ENCODE measurements around the gene KRTAP5-2.
A peak's percentile ranks its signal among the peaks of the same experiment; 100 is the strongest.
"Not testable (repeated sequence)": the region's sequence is repeated elsewhere in the genome, so short reads cannot be mapped to it uniquely, and the experiment has no call there.

The KRTAP5-2 gene, protein sequence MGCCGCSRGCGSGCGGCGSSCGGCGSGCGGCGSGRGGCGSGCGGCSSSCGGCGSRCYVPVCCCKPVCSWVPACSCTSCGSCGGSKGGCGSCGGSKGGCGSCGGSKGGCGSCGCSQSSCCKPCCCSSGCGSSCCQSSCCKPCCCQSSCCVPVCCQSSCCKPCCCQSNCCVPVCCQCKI

DNA sequence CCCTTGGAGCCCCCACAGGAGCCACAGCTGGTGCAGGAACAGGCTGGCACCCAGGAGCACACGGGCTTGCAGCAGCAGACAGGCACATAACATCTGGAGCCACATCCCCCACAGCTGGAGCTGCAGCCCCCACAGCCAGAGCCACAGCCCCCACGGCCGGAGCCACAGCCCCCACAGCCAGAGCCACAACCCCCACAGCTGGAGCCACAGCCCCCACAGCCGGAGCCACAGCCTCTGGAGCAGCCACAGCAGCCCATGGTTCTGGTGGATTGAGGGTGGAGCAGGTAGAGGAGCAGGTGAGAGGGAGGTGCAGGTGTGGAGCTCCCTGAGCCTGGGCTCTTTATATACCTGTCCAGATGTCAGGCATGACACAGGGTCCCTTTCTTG, at the start of gene KRTAP5-2:
Gene KRTAP5-2 (minus strand): TSS at position 301 of the 387 bp plus-strand sequence. CDS start 44 bp downstream, at position 257.
- no peak for DNase-seq

DNA sequence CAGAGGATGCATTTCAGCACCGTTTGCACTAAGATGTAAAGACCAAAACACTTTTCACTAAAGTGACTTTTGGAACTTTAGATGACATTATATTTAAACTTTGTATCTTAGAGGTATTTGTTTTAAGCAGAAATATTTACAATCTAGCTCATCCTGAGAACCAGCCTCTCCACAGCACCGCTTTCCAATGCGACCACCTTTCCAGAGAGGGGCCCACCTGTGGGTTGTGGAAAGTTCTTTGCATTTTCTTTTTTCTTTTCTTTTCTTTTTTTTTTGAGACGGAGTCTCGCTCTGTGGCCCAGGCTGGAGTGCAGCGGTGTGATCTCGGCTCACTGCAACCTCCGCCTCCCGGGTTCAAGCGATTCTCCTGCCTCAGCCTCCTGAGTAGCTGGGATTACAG, 48.4 kb upstream of the KRTAP5-2 start:
- DNase-seq, result not testable (repeated sequence)

DNA sequence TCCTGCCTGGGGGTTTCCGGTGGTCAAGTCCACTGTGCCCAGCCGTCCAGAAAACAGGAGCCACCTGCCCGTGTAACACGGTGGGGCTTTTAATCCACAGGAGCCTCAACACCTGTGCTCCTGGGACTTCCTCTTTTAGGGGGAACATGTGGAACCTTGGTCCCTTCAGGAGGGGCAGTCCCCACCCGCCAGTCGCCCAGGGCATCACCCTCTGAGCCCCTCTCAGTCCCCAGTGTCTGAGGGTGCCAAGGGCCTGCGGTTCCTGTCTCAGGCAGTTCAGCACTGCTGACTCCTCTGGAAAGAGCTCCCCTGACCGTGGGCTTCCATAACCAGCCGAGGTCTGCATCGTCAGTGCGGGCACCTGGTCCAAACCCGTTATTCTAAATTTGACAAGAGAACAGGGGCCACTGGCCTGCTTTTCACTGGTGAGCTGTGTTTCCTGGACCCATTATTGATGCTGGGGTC, 47.3 kb upstream of the KRTAP5-2 start:
- no peak for DNase-seq

DNA sequence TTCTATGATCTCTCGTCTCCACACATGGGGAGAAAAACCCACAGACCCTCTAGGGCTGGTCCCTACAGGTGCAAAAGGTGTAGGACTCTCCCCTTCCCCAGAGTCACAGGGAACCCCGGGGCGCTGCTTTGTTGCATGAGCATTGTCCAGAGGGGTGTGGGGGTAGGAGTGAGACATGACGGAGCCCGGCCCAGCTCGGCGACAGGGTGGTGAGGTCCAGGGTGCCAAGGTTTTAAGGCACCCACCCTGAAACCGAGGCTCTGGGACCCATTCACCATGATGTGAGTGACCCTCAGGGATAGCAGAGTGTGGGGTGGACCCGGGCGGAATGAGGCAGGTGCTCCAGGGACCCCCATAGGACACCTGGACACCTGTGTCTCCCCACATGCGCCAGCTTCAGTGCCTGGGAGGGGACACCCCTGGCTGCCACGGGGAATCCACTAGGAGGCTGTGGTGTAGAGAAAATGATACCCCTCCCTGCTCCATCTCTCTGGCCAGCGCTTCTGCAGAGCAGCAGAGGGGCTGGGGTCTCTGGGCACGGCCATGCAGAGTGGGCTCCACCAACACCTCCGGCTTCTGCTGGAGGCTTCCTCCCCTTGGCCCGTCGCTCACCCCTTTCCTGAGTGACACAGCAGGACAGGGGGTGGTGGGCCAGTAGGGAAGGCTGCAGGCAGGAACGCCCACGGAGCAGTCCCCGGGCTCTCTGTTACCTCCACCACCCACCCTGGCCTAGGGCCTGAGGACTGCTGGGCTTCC, 46.7 kb upstream of the KRTAP5-2 start:
- no peak for DNase-seq

DNA sequence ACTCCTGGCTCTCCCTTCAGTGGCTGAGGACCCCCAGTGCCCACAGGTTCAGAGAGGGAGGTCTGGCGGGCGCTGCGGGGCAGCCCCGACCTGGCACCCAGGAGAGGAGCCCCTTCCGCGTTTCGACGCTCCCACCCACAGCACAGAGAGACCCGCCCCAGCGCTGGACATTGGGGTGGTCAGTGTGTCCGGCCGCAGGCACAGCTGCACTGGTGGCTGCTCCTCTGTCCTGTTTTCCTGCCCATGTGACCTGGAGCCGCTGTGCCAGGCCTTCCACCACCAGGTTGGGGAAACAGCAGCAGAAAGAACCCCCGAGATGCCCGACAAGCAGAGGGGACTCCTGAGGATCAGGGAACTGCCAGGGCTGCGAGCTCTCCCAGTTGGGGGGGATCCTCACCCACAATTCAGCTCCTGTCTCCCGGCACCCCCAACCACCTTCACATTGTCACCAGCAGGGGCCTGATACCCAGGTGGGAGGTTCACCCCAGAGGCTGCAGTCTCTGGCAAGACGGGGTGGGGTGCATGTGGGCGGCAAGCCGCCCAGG, 45.1 kb upstream of the KRTAP5-2 start:
- no peak for DNase-seq

DNA sequence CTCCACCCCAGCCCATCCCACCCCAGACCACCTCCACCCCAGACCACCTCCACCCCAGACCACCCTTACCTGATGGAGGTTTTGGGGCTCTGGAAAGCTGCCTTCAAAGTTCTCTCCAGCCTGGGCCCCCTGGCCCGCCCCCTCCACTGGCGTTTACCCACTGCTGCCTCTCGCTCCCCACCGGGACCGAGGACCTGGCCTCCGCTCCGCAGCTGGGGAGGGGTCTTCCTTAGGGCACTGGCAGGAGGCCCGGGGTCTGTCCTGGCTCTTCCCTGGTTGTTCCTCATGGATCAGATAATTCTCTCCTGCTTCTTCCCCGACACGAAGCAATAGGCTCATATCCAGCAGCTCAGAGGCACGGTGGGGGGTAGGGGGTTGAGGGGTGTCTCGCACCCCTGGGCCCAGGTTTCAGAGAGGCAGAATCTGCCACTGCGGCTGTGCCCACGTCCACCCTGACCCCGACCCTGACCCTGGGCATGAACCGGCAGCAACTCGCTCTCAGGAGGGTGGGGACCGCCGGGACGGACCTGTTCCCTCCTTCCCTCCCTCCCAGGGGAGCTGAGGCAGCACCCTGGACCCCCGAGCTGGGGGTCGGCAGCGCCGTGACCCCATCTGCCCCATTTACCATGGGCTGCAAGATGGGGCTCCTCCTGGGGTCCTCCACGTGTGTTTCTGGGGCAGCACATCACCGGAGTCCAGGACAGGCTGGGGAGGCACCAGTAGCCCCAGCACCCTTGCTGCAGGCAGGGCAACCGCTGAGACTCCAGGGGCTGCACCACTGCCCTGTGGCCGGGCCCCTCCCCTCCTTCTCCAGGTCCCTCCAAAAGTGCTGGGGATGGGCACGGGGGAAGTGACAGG, 44.4 kb upstream of the KRTAP5-2 start:
- DNase-seq, result no peak

DNA sequence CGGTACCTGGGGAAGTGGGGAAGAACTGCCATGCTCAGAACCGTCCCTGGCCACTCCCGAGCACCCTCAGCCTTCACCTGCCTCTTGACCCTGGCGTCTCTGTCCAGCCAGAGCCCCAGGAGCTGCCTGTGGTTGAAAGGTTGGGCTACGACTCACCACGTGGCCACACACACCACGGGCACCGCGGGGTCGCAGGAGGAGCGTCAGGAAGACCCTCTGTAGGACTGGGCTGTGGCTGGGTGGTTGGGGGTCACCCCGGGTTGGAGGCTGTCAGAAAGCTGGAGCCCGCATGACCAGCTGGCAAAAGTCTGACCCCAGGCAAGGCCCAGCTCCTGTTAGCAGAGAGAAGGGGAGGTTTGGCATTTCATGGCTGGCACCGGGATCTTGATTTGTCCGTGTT, 43.0 kb upstream of the KRTAP5-2 start:
- no peak for DNase-seq

DNA sequence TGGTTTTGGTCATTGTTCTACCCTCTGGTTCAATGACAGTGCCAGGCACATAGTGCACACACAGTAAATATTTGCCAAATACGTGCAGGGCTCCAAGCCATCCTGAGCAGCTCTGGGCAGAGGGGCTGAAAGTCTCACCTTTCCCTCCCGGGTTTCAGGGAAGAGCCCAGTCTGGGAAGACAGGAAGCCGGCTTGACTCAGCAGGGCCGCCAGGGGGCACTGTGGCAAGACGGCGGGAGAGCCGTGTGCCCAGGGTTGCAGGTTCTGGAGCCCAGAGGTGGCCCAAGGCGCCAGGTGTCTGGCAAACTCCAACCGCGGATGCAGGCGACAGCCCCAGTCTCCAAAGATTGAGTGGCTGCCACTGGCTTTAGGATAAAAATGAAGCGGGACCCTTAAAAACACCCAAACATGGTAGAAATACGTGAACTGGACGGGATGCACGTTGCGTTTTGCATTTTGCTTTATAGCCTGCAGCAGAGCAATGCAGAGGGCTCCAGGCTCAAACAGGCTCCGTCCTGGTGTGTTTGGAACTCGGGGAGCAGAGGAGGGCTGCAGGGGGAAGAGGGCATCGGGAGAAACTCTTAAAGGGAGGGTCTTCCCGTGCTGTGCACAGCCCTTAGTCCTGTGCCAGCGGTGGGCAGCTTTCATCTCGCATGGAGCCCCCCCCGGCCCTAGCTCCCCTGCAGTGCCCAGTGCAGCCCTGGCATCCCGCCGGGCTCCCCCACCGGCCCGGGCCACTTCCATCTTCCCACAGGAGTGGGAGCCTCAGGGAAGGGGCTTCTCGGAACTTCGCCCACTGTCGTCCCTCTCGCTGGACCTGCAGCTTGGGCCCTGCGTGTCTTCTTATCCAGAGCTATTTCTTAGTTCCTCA, 42.2 kb upstream of the KRTAP5-2 start:
- peak; percentile 48 for DNase-seq

DNA sequence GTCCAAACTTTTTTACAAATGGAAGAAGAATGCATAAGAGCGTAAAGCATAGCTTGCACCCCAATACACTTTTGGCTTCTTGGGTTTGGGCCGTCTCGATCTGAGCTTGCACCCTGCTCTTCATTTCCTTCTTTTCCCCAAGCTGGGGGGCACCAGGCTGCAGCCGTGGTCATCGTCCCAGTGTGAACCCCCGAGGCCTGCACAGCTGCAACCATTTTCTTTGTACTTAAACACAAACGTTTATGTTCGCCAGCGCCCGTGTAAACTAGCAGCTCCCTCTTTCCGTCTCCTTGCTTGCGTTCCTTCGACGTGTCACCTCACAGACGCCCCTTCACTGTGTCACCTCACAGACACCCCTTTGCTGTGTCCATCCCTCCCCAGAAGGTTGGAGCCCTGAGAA, 41.6 kb upstream of the KRTAP5-2 start:
- no peak for DNase-seq

DNA sequence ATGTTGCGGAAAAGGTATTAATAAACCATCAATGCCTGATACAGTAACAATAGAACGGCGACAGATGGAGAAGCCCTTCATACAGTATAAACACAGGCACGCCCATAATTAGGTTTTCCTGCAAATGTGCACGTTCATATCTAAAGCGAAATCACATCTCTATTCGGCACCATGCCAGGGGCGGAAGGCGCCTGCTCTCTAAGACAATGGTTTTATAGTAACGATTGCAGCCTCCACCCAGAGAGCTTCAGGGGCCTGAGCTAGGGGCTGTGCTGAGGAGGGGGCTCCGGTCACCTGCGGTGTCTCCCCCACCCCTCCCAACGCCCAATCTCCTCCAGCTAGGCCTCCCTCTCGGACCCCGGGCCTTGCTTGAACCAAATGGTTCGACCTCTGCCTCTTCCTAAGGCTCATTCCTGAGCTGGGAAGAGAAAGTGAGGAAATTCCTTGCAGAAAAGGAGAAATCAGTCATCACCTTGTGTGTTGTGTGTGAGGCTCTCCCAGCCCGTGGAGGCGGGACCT, 41.1 kb upstream of the KRTAP5-2 start:
- no peak for DNase-seq

DNA sequence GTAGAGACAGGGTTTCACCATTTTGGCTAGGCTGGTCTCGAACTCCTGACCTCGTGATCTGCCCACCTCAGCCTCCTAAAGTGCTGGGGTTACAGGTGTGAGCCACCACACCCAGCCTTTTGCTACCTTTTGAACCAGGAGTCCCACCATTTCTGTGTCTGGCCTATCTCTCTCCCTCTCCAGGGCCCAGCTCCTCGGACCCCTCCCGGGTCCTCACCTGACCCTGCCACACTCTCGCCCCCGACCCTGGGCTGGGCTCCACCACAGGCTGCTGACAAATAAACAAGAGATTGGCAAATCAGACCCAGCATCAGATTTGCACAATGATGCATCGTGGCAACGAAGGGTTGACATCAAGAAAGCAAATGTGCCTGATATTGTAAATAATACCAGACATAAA, 40.2 kb upstream of the KRTAP5-2 start:
- no peak for DNase-seq

DNA sequence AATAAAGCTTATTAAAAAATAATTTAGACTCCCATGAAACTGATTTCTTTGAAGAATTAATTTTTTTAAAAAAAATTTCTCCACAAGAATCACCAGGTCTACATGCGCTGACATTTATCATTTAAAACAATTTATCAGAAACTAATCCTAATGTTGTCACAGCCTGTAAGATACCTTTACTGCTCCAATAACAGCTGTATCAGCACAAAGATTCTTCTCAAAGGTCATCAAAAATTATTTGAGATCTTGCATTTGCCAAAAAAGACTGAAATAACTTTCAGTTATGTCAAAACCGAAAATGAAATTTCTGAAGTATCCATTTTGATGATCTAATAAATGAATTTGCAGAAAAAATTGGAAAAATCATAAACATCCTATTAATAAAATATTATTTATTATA, 39.5 kb upstream of the KRTAP5-2 start:
- no peak for DNase-seq

DNA sequence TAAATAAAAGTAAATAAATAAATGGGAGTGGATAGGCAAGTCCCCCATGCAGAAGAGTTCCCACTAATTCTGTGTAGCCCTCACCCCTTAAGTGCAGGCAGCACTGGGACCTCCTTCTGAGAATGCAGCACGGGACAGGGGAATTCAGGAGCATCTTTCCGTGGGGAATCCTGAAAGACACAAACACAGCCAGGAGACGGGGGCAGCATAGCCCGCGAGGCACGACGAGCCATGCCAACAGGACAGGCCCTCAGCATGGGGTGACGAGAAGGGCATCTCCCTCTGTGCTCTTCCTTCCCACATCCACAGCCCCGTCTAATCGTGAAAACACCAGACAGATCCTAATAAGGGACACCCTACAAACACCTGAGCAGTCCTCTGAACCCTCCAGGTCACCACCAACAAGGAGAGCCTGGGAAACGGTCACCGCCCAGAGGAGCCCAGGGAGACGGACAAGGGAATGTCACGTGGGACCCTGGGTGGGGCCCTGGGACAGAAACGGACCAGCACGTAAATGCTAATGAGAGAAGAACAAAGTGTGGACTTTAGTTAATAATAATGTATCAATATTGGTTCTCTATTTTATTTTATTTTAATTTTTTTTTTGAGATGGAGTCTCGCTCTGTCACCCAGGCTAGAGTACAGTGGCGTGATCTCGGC, 38.3 kb upstream of the KRTAP5-2 start:
- no peak for DNase-seq

DNA sequence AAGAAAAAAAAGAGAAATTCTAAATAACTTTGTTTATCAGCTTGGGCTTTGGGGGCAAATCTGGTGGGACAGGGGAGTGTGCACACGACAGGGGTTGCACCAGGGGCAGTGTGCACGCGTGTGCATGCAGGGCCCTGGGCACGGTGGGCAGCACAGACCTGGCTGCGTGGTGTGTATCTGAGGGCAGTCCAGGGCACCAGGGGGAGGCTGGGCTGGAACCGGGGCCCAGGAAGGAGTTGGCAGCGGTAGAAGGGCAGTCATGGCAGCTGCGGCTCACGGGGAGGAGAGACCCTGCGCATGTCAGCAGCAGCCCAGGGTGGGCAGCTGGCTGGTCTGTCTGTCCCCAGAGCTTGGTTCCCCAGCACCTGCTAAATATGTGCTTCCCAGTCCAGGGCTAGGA, 35.8 kb upstream of the KRTAP5-2 start:
- DNase-seq, result no peak

DNA sequence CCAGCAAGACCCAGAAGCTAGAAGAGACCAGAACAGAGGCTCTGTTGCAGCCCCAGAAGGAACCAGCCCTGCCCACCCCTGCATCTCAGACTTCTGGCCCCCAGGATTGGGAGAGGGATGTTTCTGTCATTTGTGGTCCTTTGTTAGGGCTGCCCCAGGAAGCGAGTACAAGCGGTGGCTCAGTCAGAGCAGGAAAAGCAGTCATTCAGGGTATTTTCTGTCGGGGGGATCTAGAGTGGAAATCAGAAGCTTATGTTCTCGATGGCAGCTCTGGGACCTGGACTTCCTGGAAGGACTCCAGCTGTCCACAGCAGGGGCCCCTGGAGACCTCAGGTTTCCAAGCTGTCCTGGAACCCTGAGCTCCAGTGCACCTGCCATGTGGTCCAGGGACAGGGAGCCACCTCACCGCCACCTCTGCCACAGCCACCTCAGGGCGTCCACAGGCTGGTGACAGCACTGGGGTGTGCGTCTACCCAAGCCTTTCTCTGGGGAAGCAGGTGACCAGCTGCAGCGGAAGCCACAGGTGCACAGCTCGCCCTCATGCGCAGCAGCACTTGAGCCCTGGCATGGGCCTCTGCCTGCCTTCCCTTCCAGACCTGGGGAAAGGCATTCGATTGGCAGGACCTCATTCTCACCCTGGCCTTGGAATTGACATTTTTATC, 34.1 kb upstream of the KRTAP5-2 start:
- no peak for DNase-seq

DNA sequence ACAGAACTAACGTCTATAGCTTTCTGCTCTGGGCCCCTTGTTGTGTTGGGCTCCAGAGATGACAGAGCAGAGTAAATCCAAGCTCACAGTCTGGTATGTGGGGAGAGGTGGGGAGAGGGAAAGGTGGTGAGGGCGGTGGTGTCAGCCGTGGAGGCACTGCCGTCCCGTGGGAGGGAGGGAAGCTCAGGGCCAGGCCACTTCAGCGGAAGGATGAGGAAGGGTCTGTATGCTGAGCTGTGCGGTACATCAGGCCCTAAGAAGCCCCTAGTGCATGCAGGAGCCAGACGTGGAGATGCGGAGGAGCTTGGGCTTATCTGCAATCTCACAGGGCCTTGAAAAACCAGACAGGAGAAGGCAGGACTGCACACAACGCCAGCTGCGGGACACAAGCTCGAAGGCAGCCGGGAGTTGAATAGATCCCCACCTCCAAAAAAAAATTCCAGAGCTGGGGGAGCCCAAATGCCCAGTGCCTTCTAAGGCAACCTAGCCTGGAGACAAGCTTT, 33.0 kb upstream of the KRTAP5-2 start:
- DNase-seq, result no peak

DNA sequence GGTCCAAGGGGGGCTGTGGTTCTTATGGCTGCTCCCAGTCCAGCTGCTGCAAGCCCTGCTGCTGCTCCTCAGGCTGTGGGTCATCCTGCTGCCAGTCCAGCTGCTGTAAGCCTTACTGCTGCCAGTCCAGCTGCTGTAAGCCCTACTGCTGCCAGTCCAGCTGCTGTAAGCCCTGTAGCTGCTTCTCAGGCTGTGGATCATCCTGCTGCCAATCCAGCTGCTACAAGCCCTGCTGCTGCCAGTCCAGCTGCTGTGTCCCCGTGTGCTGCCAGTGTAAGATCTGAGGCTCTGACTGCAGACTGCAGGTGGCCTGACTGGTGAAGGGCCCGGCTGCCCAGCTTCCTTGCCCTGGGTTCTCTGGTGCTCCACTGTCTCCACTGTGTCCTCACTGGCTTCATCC, 32.2 kb upstream of the KRTAP5-2 start:
- no peak for DNase-seq

DNA sequence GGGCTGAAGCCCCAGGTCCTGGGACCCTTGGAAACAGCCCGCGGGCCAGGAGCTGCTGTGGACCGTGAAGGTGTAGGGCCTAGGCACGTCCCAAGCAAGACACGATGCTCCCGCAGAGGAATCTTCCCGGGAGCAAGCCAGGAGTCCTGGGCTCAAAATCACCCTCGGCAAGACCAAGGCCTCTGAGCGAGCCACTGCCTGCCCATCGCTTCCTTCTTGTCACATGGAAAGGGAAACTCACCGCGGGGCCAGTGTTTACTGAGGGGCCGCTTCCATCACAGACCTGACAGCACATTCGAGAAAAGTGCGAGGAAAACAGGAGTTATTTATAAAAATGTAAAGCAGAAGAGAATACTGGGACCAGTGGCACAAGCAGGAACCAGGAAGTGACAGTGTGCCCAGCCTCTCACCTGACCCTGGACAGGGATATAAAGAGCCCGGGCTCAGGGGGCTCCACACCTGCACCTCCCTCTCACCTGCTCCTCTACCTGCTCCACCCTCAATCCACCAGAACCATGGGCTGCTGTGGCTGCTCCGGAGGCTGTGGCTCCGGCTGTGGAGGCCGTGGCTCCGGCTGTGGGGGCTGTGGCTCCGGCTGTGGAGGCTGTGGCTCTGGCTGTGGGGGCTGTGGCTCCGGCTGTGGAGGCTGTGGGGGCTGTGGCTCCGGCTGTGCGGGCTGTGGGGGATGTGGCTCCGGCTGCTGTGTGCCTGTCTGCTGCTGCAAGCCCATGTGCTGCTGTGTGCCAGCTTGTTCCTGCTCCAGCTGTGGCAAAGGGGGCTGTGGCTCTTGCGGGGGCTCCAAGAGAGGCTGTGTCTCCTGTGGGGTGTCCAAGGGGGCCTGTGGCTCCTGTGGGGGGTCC, 31.5 kb upstream of the KRTAP5-2 start, which contains the start of gene KRTAP5-5:
Gene KRTAP5-5 (plus strand): TSS at position 450 of the 860 bp plus-strand sequence. CDS start 66 bp downstream, at position 516.
- no peak for DNase-seq

DNA sequence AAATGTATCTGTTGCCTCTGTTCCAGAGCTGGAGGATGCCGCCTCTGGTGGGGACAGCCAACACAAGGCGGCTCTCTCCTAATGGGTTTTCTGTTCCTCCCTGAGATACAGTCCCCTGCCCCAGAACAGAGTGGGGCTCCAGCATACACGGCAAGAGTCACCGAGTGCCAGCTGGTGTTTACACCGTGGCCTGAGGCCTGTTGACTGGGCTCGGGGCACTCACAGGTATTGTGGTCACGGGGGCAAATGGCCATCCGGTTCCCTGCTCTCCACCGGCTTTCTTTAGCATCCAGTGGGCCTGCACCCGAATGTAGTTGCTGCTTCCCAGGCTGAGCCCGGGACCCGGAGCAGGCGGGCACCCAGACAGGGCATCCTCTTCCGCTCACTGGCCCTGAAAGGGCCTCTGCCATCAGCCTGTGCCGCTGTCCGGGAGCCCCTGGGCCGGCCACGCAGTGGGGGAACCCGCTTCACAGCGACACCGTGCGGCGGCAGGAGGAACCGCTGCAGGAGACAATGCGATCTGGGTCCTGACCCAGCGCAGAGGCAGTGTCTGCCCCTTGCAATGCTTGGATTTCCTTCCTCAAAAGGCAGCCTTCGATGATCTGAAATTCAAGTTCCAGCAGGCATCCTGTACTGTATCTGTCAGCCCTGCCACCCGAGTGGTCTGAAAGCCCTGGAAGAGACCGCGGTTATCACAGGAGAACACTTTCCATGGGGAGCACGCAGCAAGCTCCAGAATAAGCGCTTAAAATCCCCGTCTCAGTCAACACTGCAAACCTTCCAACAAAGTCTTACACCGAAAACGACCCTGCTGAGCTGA, 30.6 kb upstream of the KRTAP5-2 start:
- peak; percentile 71 for DNase-seq
